CD14-positive monocyte (primary cell): ENCODE data around the gene S1PR4. TPM values are rescaled to one million over a fixed set of nuclear protein-coding genes. Genes with fewer than 3 reads are reported as not detected.

Experiments
- DNase-seq, 3 donors: peaks; one replicate each; pipeline ENCODE4 v3.0.0-alpha.2; 2011 to 2022
- H2AFZ ChIP-seq: 2 replicates; pipeline ENCODE4 v1.6.0; 2012; ENCODE audit warnings: mild to moderate bottlenecking, low read depth, low read length, inconsistent platforms; ENCODE audit not compliant: insufficient read depth, poor library complexity, severe bottlenecking
- H3K27ac ChIP-seq, 2 donors: 1 replicate in 1 of 2; 2 replicates in 1 of 2; pipeline ENCODE4 v1.5.1; 2012 to 2013; ENCODE audit warnings: low read length in 2 of 2, control low read depth in 1 of 2, inconsistent platforms in 1 of 2, low read depth in 1 of 2, mild to moderate bottlenecking in 1 of 2
- H3K27me3 ChIP-seq, 2 donors: one replicate each; pipeline versions ENCODE4 v1.6.0 to v1.6.1; 2011 to 2013; ENCODE audit warnings: low read length in 2 of 2; ENCODE audit not compliant: control insufficient read depth in 2 of 2, insufficient read depth in 2 of 2
- H3K36me3 ChIP-seq, 2 donors: replicated peaks in 1 of 2; 1 replicate in 1 of 2; 2 replicates in 1 of 2; pipeline versions ENCODE4 v1.5.1 to v1.6.1; 2012 to 2013; ENCODE audit warnings: low read length in 2 of 2, control low read depth in 1 of 2, inconsistent platforms in 1 of 2, mild to moderate bottlenecking in 1 of 2; ENCODE audit not compliant: insufficient read depth in 2 of 2, control insufficient read depth in 1 of 2
- H3K4me1 ChIP-seq, 2 donors: 1 replicate in 1 of 2; 2 replicates in 1 of 2; pipeline versions ENCODE4 v1.5.1 to v1.6.1; 2012 to 2013; ENCODE audit warnings: low read length in 2 of 2, control low read depth in 1 of 2, inconsistent platforms in 1 of 2, mild to moderate bottlenecking in 1 of 2, moderate library complexity in 1 of 2; ENCODE audit not compliant: insufficient read depth in 2 of 2, control insufficient read depth in 1 of 2
- H3K4me2 ChIP-seq: replicated peaks from 2 replicates; pipeline ENCODE3; 2012; ENCODE audit warnings: low read length, moderate library complexity, mild to moderate bottlenecking; ENCODE audit not compliant: poor library complexity, severe bottlenecking; ENCODE audit errors: extremely low read depth
- H3K4me3 ChIP-seq, 3 experiments: fragments of 200-600 bp in 1 of 3; sonication (generic) in 1 of 3; replicated peaks in 1 of 3; 1 replicate in 2 of 3; 2 replicates in 1 of 3; pipeline ENCODE4 v1.5.1; 2011 to 2013; ENCODE audit warnings: low read length in 3 of 3, mild to moderate bottlenecking in 3 of 3, control low read depth in 2 of 3, low read depth in 2 of 3, inconsistent platforms in 1 of 3, moderate library complexity in 1 of 3
- H3K79me2 ChIP-seq: 2 replicates; pipeline ENCODE4 v1.6.0; 2012; ENCODE audit warnings: mild to moderate bottlenecking, control low read depth, inconsistent platforms, low read length, moderate library complexity; ENCODE audit not compliant: insufficient read depth
- H3K9ac ChIP-seq: 2 replicates; pipeline ENCODE4 v1.6.0; 2017; ENCODE audit warnings: low read length, mild to moderate bottlenecking; ENCODE audit not compliant: insufficient read depth, poor library complexity, severe bottlenecking
- H3K9me3 ChIP-seq, 2 donors: replicated peaks in 1 of 2; 1 replicate in 1 of 2; 2 replicates in 1 of 2; pipeline versions ENCODE4 v1.5.1 to v1.6.1; 2012 to 2013; ENCODE audit warnings: low read length in 2 of 2, control low read depth in 1 of 2; ENCODE audit not compliant: control insufficient read depth in 1 of 2, insufficient read depth in 1 of 2
- H4K20me1 ChIP-seq: 2 replicates; pipeline ENCODE4 v1.6.0; 2012; ENCODE audit warnings: mild to moderate bottlenecking, low read length, control low read depth, moderate library complexity; ENCODE audit not compliant: insufficient read depth
- H3K27ac Mint-ChIP-seq, 7 donors: one replicate each; pipeline ENCODE4 v1.8.0; 2020; ENCODE audit warnings: mild to moderate bottlenecking in 7 of 7, mixed read lengths in 7 of 7, moderate library complexity in 6 of 7, inconsistent platforms in 2 of 7
- H3K27me3 Mint-ChIP-seq, 3 donors: one replicate each; pipeline ENCODE4 v1.8.0; 2021 to 2022; ENCODE audit warnings: low read depth in 3 of 3, mild to moderate bottlenecking in 3 of 3, mixed read lengths in 3 of 3, moderate library complexity in 3 of 3, inconsistent platforms in 1 of 3
- H3K36me3 Mint-ChIP-seq, 2 donors: one replicate each; pipeline ENCODE4 v1.8.0; 2020; ENCODE audit warnings: mixed read lengths in 2 of 2, inconsistent platforms in 1 of 2, mild to moderate bottlenecking in 1 of 2
- H3K4me1 Mint-ChIP-seq: one replicate; pipeline ENCODE4 v1.8.0; 2020; ENCODE audit warnings: mild to moderate bottlenecking, mixed read lengths
- H3K4me3 Mint-ChIP-seq, 2 donors: one replicate each; pipeline ENCODE4 v1.8.0; 2020; ENCODE audit warnings: mild to moderate bottlenecking in 2 of 2, mixed read lengths in 2 of 2, moderate library complexity in 1 of 2
- H3K9me3 Mint-ChIP-seq, 7 donors: one replicate each; pipeline ENCODE4 v1.8.0; 2020 to 2022; ENCODE audit warnings: mixed read lengths in 7 of 7, mild to moderate bottlenecking in 6 of 7, moderate library complexity in 6 of 7, inconsistent platforms in 2 of 7
- CTCF ChIP-seq: fragments of 200-600 bp; IDR thresholded peaks from one replicate; pipeline ENCODE4 v1.8.0; 2022; ENCODE audit warnings: antibody characterized with exemption, mild to moderate bottlenecking
- WGBS: methylation state at CpG from one replicate; pipeline ENCODE4 v1.1.5; 2013; ENCODE audit warnings: missing lambda C conversion rate; ENCODE audit not compliant: insufficient coverage; 5-methylcytosine and 5-hydroxymethylcytosine counted together
- intact Hi-C, 2 donors: fragments of 100-400 bp; cut with micrococcal nuclease; formaldehyde crosslinking; loops; one replicate each; pipeline versions ENCODE4 v1.15.0 to v1.15.1; 2023
- polyA plus RNA-seq, 3 donors: library from polyadenylated mRNA; depleted of rRNA in 1 of 3; unstranded in 2 of 3; stranded (reverse) in 1 of 3; fragments of 300-500 nt in 2 of 3; fragments of >200 nt in 1 of 3; fragmentation: Illumina TruSeq in 2 of 3; gene quantifications; 1 replicate in 2 of 3; 2 replicates in 1 of 3; pipeline ENCODE4 v1.2.3, GENCODE V29; 2012 to 2021

Gene S1PR4
- polyA plus RNA-seq, 3 donors: 28.5 to 131 (median 105) TPM

- peak overlapping the region in 1 of 2 donors; percentile 67 for H3K4me3 Mint-ChIP-seq
- Histone ChIP-seq H3K4me3 (no peak overlapping the region), H4K20me1 (no peaks in the 10 kb centered on the region), H3K36me3 (no peaks in the 10 kb centered on the region), H3K4me1 (no peaks in the 10 kb centered on the region), H3K9me3 (peaks cover 0 to 5% of the 10 kb centered on the region in 2 donors), H3K9ac (no peak overlapping the region), H3K79me2 (no peaks in the 10 kb centered on the region), H3K27me3 (peaks cover 9 to 63% of the 10 kb centered on the region in 2 donors), H3K27ac (no peak overlapping the region), H3K4me2 (no peak overlapping the region), H2AFZ (no peak overlapping the region)
- WGBS: 85% methylated on average over 6 of the region's 12 CpGs
- no peak for DNase-seq
- H3K9me3 Mint-ChIP-seq: peaks cover 0 to 10% (median 0%) of the 10 kb centered on the region in 7 donors
- H3K36me3 Mint-ChIP-seq: no peaks in the 10 kb centered on the region
- no peak overlapping the region for H3K27ac Mint-ChIP-seq
- TF ChIP-seq CTCF: no peak
- H3K4me1 Mint-ChIP-seq: no peaks in the 10 kb centered on the region
- peaks cover 19 to 57% (median 43%) of the 10 kb centered on the region in 3 donors for H3K27me3 Mint-ChIP-seq
- intact Hi-C loops: no loop called here
These were observed 48.6 kb downstream of the S1PR4 start for GRCh38 chr19:3227054-3227626.

DNA sequence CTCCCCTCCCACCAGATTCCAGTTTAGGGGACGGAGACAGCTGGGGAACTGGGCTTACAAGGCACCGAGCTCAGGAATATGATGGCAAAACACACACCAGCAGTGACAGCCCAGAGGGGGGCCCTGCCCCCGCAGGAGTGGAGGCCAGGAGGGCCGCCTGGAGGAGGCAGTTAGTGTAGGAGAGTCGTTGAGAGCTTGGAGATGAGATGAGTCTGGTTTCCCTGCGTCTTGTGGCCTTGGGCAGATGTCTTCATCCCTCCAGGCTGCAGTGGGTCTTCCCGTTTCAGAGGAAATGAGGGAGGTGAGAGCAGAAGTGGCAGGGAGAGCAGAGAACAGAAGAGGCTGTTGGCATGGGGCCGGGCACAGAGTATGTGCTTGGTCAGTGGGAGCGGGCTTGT, 50.8 kb downstream of the S1PR4 start:
- H3K36me3 Mint-ChIP-seq: no peaks in the 10 kb centered on the region

More for the DNA sequence above, 50.8 kb downstream of the S1PR4 start:
- Mint-ChIP-seq H3K27me3 (peaks cover 7 to 47% (median 31%) of the 10 kb centered on the region in 3 donors), H3K4me1 (no peaks in the 10 kb centered on the region), H3K27ac (peak overlapping the region in 1 of 7 donors; percentile 39), H3K4me3 (peak overlapping the region in 1 of 2 donors; percentile 43), H3K9me3 (peaks cover 0 to 8% (median 0%) of the 10 kb centered on the region in 7 donors)
- H3K27ac ChIP-seq: no peak overlapping the region
- DNase-seq: no peak
- no peak overlapping the region for H3K4me3 ChIP-seq
- H2AFZ ChIP-seq: no peak overlapping the region
- no peaks in the 10 kb centered on the region for H3K79me2 ChIP-seq
- no peaks in the 10 kb centered on the region for H4K20me1 ChIP-seq
- H3K4me2 ChIP-seq: no peak overlapping the region
- no peak for TF ChIP-seq CTCF
- peaks cover 9 to 53% of the 10 kb centered on the region in 2 donors for H3K27me3 ChIP-seq
- no peaks in the 10 kb centered on the region for H3K36me3 ChIP-seq
- peaks cover 0 to 5% of the 10 kb centered on the region in 2 donors for H3K9me3 ChIP-seq
- intact Hi-C loops: no loop called here
- 49% methylated on average over 9 of the region's 9 CpGs for WGBS
- no peak overlapping the region for H3K9ac ChIP-seq
- H3K4me1 ChIP-seq: no peaks in the 10 kb centered on the region

Other genes with a start within 250 kb of the S1PR4 start
- 1 to 10 TPM in 2 of 3 donors, under 1 TPM in 1; 0.30 to 2.7 (median 1.0) TPM for gene ZNF77, start 233.8 kb upstream of the S1PR4 start, polyA plus RNA-seq
- gene TLE6, start 201.2 kb upstream of the S1PR4 start, polyA plus RNA-seq: not detected
- not detected for gene TLE2, start 149.5 kb upstream of the S1PR4 start, polyA plus RNA-seq
- 100 to 1,000 TPM in 1 of 3 donors, 10 to 100 TPM in 2; 27.5 to 309 (median 34.4) TPM for gene TLE5, start 116.3 kb upstream of the S1PR4 start, polyA plus RNA-seq
- gene GNA11, start 84.4 kb upstream of the S1PR4 start, polyA plus RNA-seq: 1 to 10 TPM in 1 of 3 donors, under 1 TPM in 2; 0.25 to 4.2 (median 0.37) TPM
- gene GNA15, start 42.7 kb upstream of the S1PR4 start, polyA plus RNA-seq: 10 to 100 TPM; 38.7 to 45.0 (median 41.3) TPM
- 10 to 100 TPM; 28.6 to 60.9 (median 34.5) TPM for gene NCLN, start 7.2 kb downstream of the S1PR4 start, polyA plus RNA-seq
- not detected for gene CELF5, start 45.9 kb downstream of the S1PR4 start, polyA plus RNA-seq
- gene NFIC, start 187.8 kb downstream of the S1PR4 start, polyA plus RNA-seq: 10 to 100 TPM in 2 of 3 donors, 1 to 10 TPM in 1; 7.0 to 13.8 (median 11.5) TPM